Raji (cell line): ENCODE data around the gene TMEM258.

ENCODE experiments used
- POLR2A ChIP-seq: IDR thresholded peaks from 2 replicates; pipeline ENCODE4 v1.6.1; 2011; ENCODE audit warnings: low read depth, low read length, control low read depth; ENCODE audit not compliant: insufficient read depth

Gene TMEM258

GRCh38 chr11:61829806-61830205, 37.4 kb upstream of the TMEM258 start:
- TF ChIP-seq POLR2A, result no peak

DNA sequence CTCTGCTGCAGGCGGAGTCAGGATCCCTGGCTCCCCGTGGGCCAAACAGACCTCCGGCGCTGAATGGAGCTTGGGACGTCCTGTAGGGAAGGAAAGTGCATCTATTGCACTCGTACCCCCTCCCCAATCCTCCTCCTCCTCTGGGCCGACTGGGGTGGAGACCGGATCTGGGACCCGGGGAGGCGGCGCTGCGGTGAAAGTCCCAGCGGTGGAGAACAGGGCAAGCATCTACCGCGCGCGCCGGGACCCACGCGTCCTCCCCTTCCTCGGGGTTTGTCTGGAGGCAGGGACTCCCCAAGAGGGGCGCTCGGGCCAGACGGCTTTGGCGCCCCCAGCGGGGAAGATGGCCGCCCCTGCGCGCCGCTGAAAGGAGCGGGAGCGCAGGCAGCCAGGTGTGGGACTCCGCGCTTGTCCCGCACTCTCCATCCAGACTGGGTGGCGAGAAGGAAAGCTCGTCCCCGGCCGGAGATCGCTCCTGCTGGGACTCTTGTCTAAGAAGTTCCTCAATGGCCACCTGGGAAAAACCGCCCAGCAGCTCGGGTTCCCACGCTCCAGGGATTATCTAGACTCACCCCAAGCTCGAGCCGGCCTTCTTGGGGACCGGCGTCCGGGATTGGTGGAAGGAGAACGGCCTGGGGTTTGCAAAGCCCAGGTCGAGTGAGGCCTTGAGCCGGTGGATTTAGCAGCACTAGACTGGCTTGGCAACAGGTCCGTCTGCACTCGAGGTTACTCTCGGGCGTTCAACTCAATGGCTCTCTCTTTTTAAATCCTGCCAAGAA, 36.4 kb upstream of the TMEM258 start:
- TF ChIP-seq POLR2A, result no peak

DNA sequence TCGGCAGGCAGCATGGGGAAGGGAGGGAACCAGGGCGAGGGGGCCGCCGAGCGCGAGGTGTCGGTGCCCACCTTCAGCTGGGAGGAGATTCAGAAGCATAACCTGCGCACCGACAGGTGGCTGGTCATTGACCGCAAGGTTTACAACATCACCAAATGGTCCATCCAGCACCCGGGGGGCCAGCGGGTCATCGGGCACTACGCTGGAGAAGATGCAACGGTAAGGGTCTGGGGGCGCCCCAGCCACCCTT, 35.9 kb upstream of the TMEM258 start:
- no peak for TF ChIP-seq POLR2A

DNA sequence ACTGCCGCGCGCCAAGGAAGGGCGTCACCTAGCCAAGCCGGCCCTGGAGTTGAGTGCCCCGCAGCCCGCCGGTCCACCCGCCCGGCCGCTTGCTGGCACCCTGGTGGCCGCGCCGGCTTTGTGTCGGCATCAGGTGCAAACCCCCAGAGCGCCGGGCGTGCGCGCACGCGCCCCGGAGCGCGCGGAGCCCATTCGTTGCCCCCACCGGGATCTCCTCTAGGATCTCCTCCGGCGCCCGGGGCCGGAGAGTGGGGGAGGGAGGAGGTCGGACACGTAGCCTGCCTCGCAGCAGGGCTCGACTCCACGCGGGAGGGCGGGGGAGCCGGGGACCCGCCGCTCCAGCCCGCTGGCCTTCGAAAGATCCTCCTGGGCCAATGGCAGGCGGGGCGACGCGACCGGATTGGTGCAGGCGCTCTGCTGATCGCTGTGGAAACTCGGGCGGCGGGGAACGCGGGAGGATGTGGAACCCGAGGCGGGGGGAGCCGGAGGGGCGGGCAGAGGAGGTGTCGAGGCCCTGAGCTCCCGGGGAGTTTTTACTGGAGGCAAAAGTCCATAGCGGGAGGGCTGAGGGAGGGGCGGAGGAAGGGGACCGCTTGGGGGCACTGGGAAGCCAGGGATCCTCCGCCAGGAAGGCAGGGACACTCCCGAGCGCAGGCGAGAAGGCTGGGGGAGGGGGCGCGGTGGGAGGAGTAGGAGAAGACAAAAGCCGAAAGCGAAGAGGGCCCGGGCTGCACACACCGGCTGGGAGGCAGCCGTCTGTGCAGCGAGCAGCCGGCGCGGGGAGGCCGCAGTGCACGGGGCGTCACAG, 35.4 kb upstream of the TMEM258 start, which contains the start of gene FADS2:
TSS of gene FADS2 (plus strand) at position 730 of the 808 bp plus-strand sequence. CDS start 91 bp downstream, outside the sequence.
- TF ChIP-seq POLR2A, result no peak

GRCh38 chr11:61826930-61827570, 34.7 kb upstream of the TMEM258 start:
- TF ChIP-seq POLR2A, result no peak

DNA sequence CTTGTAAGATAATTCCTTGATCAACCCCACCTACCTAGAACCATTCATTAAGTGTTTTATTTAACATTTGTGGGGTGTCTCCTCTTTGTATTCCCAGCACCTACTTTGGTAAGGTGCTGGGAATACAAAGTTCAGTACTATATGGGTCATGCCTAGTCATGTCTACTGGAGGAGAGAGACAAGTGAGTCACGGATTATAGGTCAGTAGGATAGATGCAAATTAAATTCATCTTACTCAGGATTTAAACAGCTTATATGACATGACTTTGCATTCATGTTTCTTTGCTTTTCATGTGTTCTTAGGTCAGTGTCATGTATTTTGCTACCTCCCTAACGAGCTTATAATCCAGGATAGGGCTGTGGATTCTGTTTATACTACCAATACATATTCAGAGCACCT, 27.8 kb upstream of the TMEM258 start:
- no peak for TF ChIP-seq POLR2A

GRCh38 chr11:61817471-61818202, 25.2 kb upstream of the TMEM258 start:
- TF ChIP-seq POLR2A, result no peak

DNA sequence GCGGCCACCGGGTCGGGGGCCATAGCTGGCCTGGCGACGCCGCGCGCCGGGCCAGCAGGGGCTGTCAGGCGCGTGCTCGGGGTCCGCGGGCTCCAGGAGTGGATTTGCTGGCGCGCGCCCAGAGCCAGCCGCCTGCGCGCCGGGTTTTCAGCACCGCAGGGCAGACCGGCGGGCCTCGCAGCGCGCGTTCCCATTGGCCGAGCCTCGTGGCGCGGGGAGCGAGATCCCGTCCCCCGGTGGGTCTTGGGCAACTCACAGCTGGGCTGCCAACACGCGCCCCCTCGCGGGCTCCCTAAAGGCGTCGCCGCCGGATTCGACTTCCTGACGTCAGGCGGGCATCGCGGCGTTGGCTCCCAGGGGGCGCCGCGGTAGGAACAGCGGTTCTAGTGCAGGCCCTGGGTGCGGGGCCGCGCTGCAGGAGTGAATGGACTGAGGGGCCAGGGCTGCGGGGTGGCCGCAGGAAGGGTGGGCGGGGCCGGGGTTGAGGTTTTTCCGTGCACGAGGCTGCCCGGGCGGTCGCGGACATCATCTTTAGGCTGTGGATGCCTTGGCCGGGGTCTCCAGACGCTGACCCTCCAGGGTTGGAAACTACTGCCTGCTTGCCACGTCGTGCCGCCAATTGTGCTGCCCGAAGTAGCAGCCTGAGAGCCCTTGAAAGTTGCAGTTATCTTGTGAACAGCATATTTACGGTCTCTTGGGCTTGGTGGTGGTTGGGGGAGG, 24.5 kb upstream of the TMEM258 start, which contains the start of gene FADS1:
TSS of gene FADS1 (minus strand) at position 268 of the 720 bp plus-strand sequence. CDS start at position 194, 74 bp downstream.
- no peak for TF ChIP-seq POLR2A

- TF ChIP-seq POLR2A, result no peak; the same call in 1 of the 2 replicates
These were observed 23.7 kb upstream of the TMEM258 start for GRCh38 chr11:61815790-61816735.

DNA sequence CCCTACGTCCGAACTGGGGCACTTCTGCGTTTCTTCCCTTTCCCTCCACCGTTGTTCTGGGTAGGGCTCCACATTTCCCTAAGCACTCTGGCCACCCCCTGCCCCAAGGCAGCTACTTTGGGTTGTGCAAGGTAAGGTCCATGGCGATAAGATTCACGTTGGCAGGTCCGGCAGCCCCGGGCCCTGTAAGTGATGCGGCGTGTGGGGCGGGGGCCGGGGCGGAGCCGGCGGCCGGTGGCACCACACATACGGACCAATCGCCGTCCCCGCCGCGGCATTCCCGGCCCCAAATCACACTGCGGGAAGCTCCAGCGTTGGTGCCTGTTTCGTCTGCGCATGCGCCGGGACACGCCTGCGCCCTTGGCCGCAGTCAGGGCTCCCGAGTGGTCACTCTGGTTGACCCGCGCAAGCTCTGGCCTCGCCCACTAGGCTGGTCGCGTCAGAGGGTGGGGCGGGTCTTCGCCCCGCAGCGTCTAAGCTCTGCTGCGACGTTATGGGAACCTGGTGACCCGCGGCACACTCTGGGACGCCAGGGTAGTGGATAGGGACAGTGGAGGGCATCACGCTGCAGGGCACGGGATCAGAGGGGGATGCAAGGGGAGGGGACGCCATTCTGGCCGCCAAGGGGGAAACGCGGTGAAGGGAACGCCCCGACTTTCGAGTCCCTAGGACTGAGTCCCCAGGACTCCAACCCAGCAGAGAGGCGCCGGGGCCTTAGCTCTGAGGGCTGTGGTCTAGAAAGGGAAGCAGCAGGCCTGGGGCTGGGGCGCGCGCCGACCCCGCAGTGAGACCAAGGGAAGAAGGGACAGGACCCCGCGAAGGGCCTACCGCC, 22.8 kb upstream of the TMEM258 start:
- 0 out of 2 replicates have a peak, but pooled peaks have one; percentile 1 for TF ChIP-seq POLR2A

DNA sequence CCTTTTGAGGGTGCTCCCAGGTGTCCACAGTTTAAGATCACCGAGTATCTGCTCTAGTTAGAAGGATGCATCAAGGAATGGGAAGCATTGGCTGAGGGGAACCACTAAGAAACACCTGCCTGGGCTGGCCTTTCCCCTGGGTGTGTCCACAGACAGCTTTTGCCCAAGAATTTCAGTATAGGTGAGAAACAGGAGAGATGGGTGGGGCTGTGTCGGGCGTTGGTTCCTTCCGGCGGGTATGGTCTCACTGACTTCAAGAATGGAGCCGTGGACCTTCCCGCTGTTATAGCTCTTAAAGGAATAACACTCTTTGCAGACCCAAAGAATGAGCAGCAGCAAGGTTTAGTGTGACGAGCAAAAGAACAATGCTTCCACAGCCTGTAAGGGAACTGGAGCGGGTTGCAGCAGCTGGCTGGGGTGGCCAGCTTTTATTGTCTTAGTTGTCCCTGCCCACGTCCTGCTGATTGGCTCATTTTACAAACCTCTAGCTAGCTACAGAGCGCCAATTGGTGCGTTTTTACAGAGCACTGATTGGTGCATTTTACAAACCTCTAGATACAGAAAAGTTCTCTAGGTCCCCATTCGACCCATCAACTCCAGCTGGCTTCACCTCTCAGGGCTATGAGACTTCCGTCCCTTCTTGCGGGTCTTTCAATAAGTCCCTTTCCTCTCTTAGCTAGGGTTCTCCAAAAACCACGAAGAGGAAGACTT, 22.0 kb upstream of the TMEM258 start:
- TF ChIP-seq POLR2A, result no peak

- no peak for TF ChIP-seq POLR2A
These were observed 20.5 kb upstream of the TMEM258 start for GRCh38 chr11:61812736-61813411.

DNA sequence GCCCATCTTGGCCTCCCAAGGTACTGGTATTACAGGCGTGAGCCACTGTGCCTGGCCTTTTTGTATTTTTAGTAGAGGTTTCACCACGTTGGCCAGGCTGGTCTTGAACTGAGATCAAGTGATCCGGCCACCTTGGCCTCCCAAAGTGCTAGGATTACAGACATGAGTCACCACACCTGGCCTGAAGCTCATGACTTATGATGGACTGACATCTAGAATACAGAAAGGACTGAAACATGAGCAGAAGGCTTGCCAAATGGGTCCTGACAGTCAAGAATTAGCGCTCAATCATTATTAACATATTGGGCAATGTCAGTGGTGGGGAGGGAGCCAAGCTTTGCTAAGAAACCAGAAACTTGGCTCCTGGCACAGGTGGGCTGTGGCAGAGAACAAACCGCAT, 19.4 kb upstream of the TMEM258 start:
- no peak for TF ChIP-seq POLR2A
